SHP77 treated with DMSO at 0.1 percent for 48 hours (cell line): Measurements from ENCODE around the gene GRIK2.
"Not testable (repeated sequence)": the region's sequence is repeated elsewhere in the genome, so short reads cannot be mapped to it uniquely, and the experiment has no call there.

Experiments used
- DNase-seq: peaks from one replicate; lab custom pipeline; 2025; lab: John Stamatoyannopoulos, UW

GRIK2 gene

DNA sequence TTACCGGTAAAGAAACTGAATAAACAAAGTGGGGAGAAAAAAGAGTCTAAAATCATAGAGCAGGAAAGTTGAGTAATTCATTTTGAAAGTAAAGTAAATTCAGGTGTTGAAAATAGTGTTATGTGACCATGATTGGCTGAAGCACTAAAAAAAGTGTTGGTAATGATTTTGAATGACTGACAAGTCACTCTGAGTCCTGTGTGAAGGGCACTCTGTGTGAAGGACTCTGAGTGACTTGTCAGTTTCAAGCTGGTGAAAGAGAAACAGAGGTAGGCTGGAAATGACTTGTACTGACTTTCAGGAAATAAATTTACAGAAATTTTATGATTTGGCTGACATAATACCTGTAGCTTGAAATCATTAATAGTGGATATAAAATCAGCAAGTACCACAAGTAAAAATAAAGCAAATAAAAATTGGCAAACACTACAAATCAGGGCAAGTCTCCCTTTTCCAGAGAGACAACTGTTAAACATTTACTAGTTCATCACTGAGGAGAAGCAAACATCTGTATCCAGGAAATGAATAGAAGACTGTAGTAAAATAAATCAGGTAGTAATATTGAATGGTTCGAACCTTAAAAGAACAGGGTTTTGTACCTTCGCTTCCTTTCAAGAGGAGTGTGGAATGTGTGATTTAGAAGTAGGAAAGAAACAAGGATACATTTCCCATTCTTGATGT, 630.6 kb downstream of the GRIK2 start:
- DNase-seq: no peak

DNA sequence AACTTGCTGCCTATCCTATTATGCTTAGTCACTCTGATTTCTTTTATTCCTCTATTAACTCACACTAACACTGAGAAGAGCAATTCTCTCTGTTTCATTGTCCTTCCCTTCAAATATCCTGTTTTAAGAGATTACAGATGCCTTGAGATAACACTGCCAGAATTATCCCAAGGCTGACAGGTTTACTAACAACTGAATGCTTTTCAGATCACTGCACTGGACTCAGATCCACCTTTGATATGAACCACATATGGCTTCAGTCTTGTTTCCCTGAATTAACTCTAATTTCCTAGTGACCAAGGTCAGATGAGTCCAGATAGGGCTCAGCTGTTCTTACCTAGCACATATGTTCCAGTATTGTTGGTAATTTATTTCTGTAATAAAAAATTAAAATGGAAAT, 633.1 kb downstream of the GRIK2 start:
- no peak for DNase-seq

DNA sequence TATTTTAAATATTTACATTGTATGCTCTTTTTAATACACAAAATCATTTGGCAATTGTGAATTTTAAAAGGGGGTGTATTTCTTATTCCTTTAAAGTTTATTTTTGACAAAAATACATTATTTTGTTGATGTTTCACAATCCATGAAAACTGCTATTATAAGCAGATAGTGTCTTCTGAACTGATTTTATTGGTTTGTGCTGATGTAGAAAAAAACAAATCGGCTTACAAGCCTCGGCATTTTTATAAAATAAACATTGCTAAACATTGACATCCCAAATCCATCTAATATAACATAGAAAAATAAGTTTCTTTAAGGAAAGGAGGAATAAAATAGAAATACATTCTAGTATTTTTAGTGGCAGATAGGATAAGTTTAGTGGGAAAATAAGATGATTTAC, 634.7 kb downstream of the GRIK2 start:
- DNase-seq: no peak

DNA sequence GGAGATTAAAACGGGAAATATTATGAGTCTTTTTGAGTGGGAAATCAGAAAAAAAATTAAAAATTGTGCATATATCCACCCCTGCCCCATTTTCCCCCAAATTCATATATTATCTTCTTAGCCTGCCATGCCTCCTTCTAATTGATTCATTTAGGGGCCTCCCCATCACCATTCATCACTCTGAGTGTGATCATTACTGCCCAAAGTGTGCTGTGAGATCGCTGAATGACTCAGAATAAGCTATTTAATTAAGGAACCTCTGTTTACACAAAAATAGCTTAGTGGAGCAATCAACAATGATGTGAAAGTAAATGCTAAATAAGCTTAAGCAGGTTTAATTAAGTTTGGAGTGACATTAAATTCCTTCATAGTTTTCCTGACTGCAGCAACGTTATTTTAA, 645.5 kb downstream of the GRIK2 start:
- no peak for DNase-seq

DNA sequence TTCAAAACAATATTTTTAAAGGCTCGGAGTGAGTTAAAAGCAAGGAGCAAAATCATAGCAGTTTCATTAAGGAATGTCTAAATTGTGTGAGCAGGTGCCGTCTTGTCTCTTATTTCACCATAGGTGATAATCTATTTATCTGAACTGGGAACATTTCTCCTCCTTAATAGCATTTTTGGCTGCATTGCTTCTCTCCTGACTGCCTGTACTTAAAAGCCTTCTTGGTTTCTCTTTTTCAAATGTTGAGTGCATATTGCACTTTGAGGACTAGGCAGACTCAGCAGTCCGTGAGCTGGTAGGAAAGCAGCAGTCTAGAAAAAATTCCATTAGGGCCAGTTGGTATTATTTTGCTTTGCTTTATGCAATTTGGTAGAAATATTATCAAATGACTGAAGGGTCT, 645.9 kb downstream of the GRIK2 start:
- DNase-seq: no peak

DNA sequence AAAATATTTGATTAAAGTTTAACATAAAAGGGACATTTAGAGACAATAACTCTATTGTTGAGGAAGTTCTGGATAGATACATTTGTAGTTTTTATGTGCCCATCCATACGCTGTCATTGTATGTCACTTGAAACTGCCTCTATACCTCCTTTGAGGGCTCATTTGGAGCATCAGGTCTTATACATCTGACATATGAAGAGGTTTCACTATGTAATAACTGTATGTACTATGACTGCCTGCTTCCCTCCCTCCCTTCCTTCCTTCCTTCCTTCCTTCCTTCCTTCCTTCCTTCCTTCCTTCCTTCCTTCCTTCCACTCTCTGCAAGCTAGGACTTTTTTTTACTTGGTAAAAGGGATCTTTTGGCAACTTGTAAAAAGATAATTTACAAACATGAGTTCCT, 657.5 kb downstream of the GRIK2 start:
- no peak for DNase-seq

DNA sequence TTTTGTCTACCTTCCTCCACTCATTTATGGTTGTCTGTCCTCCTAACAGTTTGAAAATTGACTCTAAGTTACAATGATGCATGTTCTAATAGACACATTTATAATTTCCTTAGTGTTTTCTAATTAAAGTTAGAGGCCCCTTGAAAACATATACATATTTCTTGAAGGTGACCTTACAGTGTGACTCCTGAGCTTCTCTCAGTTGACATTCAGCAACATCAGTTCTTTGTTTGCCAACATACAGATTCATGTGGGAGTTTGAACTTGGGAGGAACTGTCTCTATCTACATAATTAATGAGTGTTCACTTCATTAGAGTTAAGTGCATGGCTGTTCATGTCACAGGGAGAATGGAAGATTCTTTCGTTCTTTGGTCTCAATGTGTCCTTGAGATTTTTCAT, 658.2 kb downstream of the GRIK2 start:
- no peak for DNase-seq

DNA sequence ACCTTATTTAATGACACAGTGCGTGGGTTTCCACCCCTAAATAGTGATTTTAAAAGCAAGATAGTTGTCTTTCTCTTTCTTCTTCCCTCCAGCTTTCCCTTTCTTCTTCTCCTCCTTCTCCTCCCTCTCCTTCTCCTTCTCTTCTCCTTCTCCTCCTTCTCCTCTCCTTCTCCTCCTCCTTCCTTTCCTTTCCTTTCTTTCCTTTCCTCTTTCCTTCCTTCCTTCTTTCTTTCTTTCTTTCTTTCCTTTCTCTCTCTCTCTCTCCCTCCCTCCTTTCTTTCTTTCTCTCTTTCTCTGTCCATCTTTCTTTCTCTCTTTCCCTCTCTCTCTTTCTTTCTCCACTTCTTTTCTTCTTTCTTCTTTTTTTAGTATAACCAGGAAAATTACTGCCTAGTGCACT, 670.6 kb downstream of the GRIK2 start:
- no peak for DNase-seq

DNA sequence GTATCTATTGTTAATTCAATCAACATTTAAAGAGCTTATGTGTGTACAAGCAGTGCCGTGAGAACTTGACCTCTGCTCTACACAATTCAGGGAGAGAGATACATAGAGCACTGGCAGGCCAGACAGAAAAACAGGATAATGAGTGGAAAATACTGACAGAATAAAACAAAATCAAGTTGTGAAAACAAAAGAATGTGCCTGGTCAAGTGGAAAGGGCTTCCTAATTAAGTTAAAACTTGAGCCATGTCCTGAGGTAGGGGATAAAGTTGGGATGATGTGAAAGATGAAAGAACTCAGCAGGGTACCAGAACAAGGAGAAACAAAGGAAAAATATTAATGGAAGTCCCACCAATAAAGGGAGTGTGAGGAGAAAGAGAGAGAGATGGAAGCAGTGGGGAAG, 672.8 kb downstream of the GRIK2 start:
- DNase-seq: no peak

DNA sequence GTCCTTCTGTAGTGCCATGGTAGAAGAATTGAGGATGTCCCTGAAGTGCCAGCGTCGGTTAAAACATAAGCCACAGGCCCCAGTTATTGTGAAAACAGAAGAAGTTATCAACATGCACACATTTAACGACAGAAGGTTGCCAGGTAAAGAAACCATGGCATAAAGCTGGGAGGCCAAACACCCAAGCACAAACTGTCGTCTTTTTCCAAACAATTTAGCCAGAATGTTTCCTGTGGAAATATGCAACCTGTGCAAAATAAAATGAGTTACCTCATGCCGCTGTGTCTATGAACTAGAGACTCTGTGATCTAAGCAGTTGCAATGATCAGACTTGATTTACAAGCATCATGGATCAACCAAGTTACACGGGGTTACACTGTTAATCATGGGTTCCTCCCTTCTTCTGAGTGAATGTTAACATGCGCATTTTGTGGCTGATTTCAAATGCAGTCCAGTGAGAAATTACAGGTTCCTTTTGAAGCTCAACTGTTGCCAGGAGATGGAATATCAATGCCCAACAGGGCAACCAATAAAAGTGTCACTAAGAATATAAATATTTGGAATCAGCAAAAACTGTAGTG, 674.9 kb downstream of the GRIK2 start:
- no peak for DNase-seq

DNA sequence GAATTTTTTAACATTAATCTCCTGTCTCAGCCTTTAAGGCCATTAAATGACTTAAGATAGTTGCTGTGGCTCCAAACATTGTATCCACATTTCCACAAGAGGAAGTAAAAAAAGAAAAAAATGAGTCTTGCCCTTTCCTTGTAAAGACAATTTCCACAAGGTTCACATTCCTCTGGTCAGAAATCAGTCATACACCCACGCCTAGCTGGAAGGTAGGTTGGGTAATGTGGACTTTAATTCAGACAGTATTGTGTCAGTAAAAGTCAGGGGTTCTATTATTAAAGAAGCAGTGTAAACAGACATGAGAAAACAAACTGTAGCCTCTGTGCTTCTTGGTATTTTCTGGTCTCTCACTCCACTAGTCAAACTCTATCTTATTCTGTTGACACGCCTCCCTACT, 682.0 kb downstream of the GRIK2 start:
- DNase-seq: no peak

DNA sequence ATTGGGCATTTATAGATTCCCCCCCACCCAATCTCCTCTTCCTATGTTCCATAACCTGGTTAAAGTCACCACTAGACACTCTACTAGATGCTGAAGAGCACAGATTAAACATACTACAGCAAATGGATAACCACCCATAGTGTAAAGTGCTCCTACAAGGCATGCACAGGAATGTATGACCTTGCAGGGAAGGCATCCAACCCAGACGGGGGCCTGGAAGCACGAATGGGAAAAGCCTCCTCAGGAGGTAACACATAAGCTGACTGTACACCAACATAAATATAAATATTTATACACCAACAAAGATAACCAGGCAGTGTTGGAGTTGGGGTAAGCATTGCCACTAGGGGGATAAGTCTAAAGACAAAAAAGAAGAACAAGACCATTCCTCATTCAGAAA, 691.7 kb downstream of the GRIK2 start:
- no peak for DNase-seq

DNA sequence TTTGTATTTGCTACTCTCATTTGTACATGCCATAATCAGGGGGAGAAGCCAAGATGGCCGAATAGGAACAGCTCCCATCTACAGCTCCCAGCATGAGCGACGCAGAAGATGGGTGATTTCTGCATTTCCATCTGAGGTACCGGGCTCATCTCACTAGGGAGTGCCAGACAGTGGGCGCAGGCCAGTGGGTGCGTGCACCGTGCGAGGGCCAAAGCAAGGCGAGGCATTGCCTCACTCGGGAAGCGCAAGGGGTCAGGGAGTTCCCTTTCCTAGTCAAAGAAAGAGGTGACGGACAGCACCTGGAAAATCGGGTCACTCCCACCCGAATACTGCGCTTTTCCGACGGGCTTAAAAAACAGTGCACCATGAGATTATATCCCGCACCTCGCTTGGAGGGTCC, 694.7 kb downstream of the GRIK2 start:
- not testable (repeated sequence) for DNase-seq

DNA sequence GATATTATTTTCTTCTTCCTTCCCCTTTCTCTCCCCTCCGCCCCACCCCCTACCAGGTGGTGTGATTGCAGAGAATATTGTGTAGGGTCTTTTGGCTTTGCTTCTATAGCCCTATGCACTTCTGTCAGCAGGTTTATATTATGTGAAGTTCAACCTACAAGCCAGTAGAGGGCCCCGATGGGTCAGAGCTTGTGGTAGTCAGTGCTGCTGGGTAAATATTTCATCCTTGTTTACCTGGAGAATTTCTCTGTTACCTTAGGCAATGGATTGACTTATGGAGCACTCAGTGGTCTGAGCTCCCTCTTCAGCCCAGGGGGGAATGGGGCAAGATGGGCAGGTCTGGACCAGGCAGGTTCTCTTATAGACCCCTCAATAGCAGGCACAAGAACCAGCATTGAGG, 720.9 kb downstream of the GRIK2 start:
- DNase-seq: no peak

DNA sequence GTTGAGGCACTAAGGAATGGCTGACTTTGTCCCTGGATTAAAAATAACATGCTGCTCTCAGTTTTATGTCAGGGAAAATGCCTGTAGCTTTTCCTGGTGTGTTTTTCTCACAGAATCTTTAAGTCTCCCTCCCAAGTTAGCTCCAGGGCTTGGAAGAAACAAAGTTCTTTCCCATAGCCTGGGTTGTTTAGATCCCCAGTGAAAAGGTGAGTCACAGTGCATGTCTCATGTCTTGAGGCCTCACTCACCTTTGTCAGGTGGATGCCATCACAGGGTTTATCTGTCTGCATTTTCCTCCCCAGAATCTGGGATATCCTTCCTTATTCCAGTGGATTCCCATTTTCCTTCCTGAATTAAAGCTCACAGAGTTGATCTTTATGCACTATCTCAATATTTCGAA, 722.4 kb downstream of the GRIK2 start:
- DNase-seq: no peak

DNA sequence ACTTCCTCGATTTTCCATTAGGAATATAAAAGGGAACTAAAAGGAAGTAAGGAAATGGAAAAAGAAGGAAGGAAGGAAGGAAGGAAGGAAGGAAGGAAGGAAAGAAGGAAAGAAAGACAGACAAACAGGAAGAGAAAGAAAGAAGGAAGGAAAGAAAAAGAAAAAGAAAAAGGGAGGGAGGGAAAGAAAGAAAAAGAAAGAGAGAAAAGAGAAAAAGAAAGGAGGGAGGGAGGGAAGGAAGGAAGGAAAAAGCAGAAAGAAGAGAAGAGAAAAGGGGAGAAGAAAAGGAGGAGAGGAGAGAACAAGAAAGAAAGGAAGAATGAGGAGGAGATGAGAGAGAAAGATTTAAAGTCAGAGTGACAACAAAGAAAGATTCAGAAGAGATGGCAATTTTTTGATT, 724.5 kb downstream of the GRIK2 start:
- DNase-seq: no peak
